ENCODE results near the gene TBC1D8B. TPM values are rescaled to one million over a fixed set of nuclear protein-coding genes. Genes with fewer than 3 reads are reported as not detected.

Gene TBC1D8B
- total and polyA plus RNA-seq, 2 of the 8 experiments (the other 6 are each of a cell fraction or from before 2014, with no cell fraction given), result 0.91 to 8.4 TPM

DNA sequence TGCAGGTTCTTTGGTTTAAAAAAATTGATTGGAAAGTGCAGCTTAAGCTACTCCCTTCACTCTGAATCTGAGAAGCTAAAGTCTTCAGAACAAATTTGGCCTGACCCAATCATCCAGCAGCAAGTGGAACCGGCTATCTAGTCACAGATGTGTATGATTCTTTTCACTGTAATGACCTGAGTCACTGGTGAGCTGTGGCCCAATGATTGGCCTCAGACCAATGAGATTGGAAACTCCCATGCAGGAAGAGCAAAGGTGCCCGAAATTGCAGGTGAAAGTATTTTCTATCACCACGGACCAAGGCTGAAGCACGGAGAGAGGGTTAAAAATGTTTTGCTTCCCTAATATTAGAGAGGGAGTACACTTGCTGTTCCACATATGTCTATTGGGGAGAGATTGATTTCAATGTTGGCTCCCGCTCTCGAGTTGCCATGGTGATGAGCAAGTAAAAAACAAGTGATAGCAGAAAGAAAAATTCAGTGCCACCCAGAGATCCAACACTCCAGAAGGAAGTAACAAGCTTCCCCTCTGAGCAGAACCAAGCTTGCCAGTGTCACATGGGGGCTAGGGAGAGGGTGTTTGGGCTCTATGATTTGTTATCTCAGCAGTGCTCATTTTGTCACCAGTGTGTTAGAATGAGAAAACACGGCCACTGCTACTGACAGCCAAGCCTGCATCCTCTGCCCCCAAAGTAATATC, 89.4 kb downstream of the TBC1D8B start:
- POLR2A ChIA-PET (ENCODE audit: partially characterized antibody), result no interaction called here
- H3K27me3 ChIP-seq (replicated peaks in 1 of 4; ENCODE audit: control insufficient read depth in 3 of 4, extremely low read depth in 1 of 4, insufficient read depth in 3 of 4, low read length in 3 of 4), result no peaks in the 10 kb centered on the region
- no peak for FAIRE-seq
- no peak overlapping the region for H4K8ac ChIP-seq (ENCODE audit: extremely low read depth, insufficient read depth, low read length)
- H3K14ac ChIP-seq (ENCODE audit: insufficient read length), result no peak overlapping the region
- no peak overlapping the region for H3K18ac ChIP-seq (ENCODE audit: extremely low read depth, low read length)
- no peak overlapping the region for H2BK12ac ChIP-seq (ENCODE audit: low read depth, low read length)
- no peak overlapping the region for H3K27ac ChIP-seq (ENCODE audit: low read depth, low read length)
- H3K23ac ChIP-seq (ENCODE audit: insufficient read length), result no peak overlapping the region
- no peak overlapping the region for H3K4me3 ChIP-seq (ENCODE audit: extremely low read depth in 1 of 4, insufficient read depth in 2 of 4, low read depth in 3 of 4, low read length in 4 of 4)
- H3K36me3 ChIP-seq (ENCODE audit: control insufficient read depth in 2 of 4, insufficient read depth in 4 of 4, low read length in 3 of 4), result no peaks in the 10 kb centered on the region
- DNase-seq (ENCODE audit: low read depth in 1 of 2, low spot score in 2 of 2), result no peak
- no peaks in the 10 kb centered on the region for H4K20me1 ChIP-seq (replicated peaks in 1 of 2; ENCODE audit: control insufficient read depth in 1 of 2, insufficient read depth in 2 of 2, low read length in 2 of 2)
- H2BK15ac ChIP-seq (ENCODE audit: low read length), result no peak overlapping the region
- H2BK5ac ChIP-seq (ENCODE audit: low read depth, low read length), result no peak overlapping the region
- H3K9ac ChIP-seq (replicated peaks in 1 of 4; ENCODE audit: extremely low read depth in 1 of 4, low read depth in 3 of 4, low read length in 3 of 4), result no peak overlapping the region
- 75% methylated on average over 7 of the region's 7 CpGs; no CpG with 5 or more reads in 1 of the 2 experiments for WGBS, 2 experiments (ENCODE audit: extremely low coverage in 1 of 2, insufficient coverage in 1 of 2, insufficient read length in 1 of 2, insufficient replicate concordance in 2 of 2, low coverage in 1 of 2, low lambda C conversion rate in 2 of 2, missing lambda C conversion rate in 1 of 2)
- H2BK120ac ChIP-seq (replicated peaks; ENCODE audit: low read depth, low read length), result no peak overlapping the region
- H2BK20ac ChIP-seq (ENCODE audit: low read length), result no peak overlapping the region
- H3K4me2 ChIP-seq (ENCODE audit: insufficient read depth in 1 of 2, low read depth in 2 of 2, low read length in 2 of 2), result no peak overlapping the region
- no peak overlapping the region for H4K91ac ChIP-seq (replicated peaks; ENCODE audit: insufficient read length, low read length)
- H3K4ac ChIP-seq (replicated peaks; ENCODE audit: insufficient read length, low read depth, low read length), result no peak overlapping the region
- CTCF ChIA-PET (ENCODE audit: partially characterized antibody), result interaction anchor here (1.2 to 5.1 kb wide), 5 partner anchors 12 to 99 kb away, joined by 3 to 36 read pairs (median 19); partner anchors contain the start of gene RIPPLY1
- no peaks in the 10 kb centered on the region for H3K9me3 ChIP-seq (ENCODE audit: insufficient read depth in 2 of 2, low read depth in 1 of 2, low read length in 1 of 2)
- no peak overlapping the region for H2AK5ac ChIP-seq (ENCODE audit: low read depth, low read length)
- H4K5ac ChIP-seq (ENCODE audit: insufficient read length, low read depth, low read length), result no peak overlapping the region
- no peaks in the 10 kb centered on the region for H3K23me2 ChIP-seq (ENCODE audit: low read depth, low read length)
- H3K79me1 ChIP-seq (ENCODE audit: low read depth, low read length), result no peaks in the 10 kb centered on the region
- TF ChIP-seq KDM4A (IDR thresholded peaks at IDR 0.05; ENCODE audit: low read depth, low read length, severe bottlenecking) (no peak), MAFK (IDR thresholded peaks at IDR 0.05; ENCODE audit: low read depth, low read length) (no peak), SIN3A (conservative IDR thresholded peaks at IDR 0.05 in 1 of 2, IDR thresholded peaks at IDR 0.05 in 1 of 2; ENCODE audit: low read depth in 1 of 2, low read length in 2 of 2) (no peak), JUN (IDR thresholded peaks at IDR 0.05; ENCODE audit: low read depth, low read length) (no peak), NRF1 (IDR thresholded peaks at IDR 0.05; ENCODE audit: low read depth, low read length) (no peak), TEAD4 (IDR thresholded peaks at IDR 0.05; ENCODE audit: low read depth, low read length) (no peak), EP300 (IDR thresholded peaks at IDR 0.05; ENCODE audit: borderline replicate concordance in 1 of 2, low read depth in 2 of 2, low read length in 2 of 2) (no peak), NANOG (IDR thresholded peaks at IDR 0.05; ENCODE audit: insufficient read depth, low read depth, low read length, poor library complexity, severe bottlenecking) (no peak), SIX5 (IDR thresholded peaks at IDR 0.05; ENCODE audit: low read depth, low read length) (no peak), EGR1 (IDR thresholded peaks at IDR 0.05; ENCODE audit: borderline replicate concordance, low read depth, low read length) (no peak), RFX5 (IDR thresholded peaks at IDR 0.05; ENCODE audit: borderline replicate concordance, low read depth, low read length) (no peak), GABPA (IDR thresholded peaks at IDR 0.05; ENCODE audit: borderline replicate concordance, insufficient read depth, low read length) (no peak), BCL11A (IDR thresholded peaks at IDR 0.05; ENCODE audit: low read depth in 2 of 2, low read length in 2 of 2) (no peak)
- no peak overlapping the region for H2AFZ ChIP-seq (ENCODE audit: low read length)
- no peaks in the 10 kb centered on the region for H3K79me2 ChIP-seq (ENCODE audit: control insufficient read depth in 1 of 2, insufficient read depth in 2 of 2, low read length in 2 of 2)
- no peak overlapping the region for H3K56ac ChIP-seq (replicated peaks; ENCODE audit: insufficient read length, low read depth, low read length)
- H3K4me1 ChIP-seq (replicated peaks in 1 of 4; ENCODE audit: control insufficient read depth in 3 of 4, insufficient read depth in 4 of 4, low read length in 3 of 4), result no peaks in the 10 kb centered on the region

Measured in H1 (cell line).